ENCODE measurements around the gene UHRF1.
"Not testable (repeated sequence)": the region's sequence is repeated elsewhere in the genome, so short reads cannot be mapped to it uniquely, and the experiment has no call there.

The UHRF1 gene

DNA sequence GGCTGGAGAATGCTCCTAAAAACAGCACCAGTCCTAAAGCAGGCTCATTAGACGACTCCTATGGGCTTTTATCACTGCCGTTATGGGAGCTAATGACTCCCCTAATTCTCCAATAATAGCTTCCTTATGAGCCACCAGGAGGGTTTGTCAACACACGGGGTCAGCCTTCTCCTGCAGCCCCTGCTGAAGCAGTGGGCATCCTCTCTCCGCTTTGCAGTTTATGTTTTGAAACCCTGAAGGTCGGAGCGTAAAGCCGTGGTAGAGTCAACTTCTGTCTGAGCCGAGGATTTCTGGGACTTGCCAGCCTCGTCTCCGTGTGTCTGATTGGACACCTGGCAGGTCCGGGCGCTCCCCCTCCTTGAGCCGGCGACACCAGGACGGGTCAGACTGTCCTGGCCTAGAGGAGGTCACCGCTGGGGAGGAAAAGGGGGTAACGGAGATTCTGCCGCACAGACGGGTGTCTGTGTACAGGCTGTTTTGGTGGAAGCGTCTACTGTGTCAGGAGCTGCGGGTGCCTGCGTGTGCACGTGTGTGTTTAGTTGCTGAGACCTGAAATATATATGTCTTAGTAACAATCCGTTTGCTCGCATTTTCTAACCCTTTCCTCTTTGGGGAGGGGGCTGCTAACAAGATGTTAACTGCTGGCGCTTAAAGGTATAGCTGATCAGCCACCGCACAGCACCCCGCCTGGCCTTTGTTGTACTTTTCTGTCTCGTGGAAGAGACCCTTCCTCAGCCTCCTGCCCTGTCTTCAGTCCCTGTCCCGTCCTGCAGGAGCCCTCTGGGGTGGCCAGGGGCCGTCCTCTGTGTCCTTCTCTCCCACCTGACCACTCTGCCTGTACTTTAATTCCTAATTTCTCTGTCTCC, 61.5 kb downstream of the UHRF1 start:
- in situ Hi-C loops (cut with HindIII; ENCODE audit: low sequenced_read_pairs): no loop called here

DNA sequence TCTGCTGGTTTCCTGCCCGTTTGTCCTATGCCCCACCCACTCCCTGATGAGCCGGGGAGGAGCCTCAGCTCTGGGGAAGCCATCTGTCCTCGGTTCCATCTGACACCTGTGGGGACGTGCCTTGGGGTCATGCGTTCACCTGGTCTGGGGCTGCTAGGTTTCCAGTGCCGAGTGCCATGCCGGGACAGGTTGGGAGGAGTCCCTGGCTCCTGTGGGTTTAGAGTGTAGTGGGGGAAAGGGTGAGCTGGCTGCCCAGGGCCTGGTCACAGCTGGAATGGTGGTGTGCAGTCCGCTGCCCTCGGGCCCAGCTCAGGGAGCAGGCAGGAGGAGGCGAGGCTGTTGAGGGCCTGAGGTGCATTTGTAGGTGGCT, 62.1 kb downstream of the UHRF1 start:
- in situ Hi-C loops (cut with HindIII; ENCODE audit: low sequenced_read_pairs): no loop called here

GRCh38 chr19:4971816-4972495, 62.7 kb downstream of the UHRF1 start:
- in situ Hi-C loops (cut with HindIII; ENCODE audit: low sequenced_read_pairs): no loop called here

GRCh38 chr19:4972509-4973230, 63.4 kb downstream of the UHRF1 start:
- in situ Hi-C loops (cut with HindIII; ENCODE audit: low sequenced_read_pairs): no loop called here

GRCh38 chr19:4974880-4975469, 65.7 kb downstream of the UHRF1 start:
- in situ Hi-C loops (cut with HindIII; ENCODE audit: low sequenced_read_pairs): no loop called here

GRCh38 chr19:4975601-4976000, 66.3 kb downstream of the UHRF1 start:
- in situ Hi-C loops (cut with HindIII; ENCODE audit: low sequenced_read_pairs): not testable (repeated sequence)

- in situ Hi-C loops (cut with HindIII; ENCODE audit: low sequenced_read_pairs): no loop called here
Measured at GRCh38 chr19:4976401-4977298, 67.3 kb downstream of the UHRF1 start.

DNA sequence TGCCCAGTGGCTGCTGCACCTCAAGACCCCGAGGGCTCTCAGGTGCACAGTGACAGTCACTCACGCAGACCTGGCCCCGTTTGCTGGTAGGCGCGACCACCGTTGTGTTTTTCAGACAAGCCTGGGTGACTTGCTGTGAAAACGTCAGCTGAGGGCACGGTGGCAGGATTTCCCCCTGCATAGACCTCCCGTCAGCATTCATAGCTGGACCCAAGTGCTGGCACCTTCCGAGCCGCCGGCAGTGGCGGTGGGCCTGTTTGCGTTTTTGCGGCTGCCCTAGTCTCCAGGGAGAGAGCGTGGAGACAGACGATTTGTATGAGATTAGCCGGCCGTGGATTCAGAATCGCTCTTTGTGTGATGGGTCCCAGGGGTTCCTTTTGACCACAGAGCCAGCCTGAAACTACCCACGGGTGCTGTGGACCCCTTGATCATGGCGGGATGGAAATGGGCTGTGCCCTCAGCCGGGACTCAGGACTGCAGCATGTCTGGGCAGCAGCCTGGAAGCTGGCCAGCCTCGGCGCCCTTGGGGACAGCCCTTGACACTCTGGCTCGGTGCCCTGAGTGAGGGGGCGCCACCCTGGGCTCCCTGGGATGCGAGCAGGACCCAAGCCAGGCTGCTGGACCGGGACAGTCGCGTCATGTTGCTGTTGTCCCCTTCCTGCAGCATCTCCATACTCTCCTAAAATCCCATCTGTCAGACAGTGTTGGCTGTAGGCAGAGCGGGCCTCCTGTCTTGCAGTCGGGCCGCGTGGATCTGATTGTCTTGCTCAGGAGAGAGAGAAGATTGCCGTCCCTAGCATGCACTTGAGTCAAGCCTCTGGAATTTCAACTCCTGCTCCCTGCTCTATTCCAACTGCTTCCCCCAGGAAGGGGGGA, 68.2 kb downstream of the UHRF1 start:
- in situ Hi-C loops (cut with HindIII; ENCODE audit: low sequenced_read_pairs): no loop called here

DNA sequence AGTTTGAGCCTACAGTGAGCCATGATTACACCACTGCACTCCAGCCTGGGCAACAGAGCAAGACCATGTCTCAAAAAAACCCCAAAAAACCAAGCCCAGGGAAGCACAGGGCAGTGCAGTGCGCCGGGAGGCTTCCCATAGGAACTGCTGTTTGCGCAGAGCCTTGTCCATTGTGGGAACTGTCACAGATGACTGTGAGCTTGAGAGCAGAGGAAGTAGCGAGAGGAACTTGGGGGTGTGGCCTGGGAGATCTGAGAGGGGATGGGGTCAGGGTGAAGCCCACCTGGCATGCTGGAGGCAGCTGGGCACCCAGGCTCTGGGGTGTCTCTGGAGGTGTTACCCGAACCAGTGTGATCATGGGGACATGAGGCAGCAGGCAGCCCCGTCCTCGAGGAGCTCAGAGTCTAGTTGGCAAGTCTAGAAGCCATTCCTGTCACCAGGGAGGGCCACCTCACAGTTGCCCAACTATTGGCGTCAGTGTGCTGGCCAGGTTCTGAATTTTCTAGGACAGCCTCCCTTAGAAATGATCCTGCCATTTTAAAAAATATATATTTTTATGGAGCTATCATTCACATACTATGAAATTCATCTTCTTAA, 70.0 kb downstream of the UHRF1 start:
- in situ Hi-C loops (cut with HindIII; ENCODE audit: low sequenced_read_pairs): no loop called here

- in situ Hi-C loops (cut with HindIII; ENCODE audit: low sequenced_read_pairs): no loop called here
Measured at GRCh38 chr19:4980067-4980466, 70.8 kb downstream of the UHRF1 start.

- in situ Hi-C loops (cut with HindIII; ENCODE audit: low sequenced_read_pairs): no loop called here
Measured at GRCh38 chr19:4980838-4981680, 71.8 kb downstream of the UHRF1 start.

GRCh38 chr19:4981681-4981958, 72.3 kb downstream of the UHRF1 start:
- in situ Hi-C loops (cut with HindIII; ENCODE audit: low sequenced_read_pairs): no loop called here

DNA sequence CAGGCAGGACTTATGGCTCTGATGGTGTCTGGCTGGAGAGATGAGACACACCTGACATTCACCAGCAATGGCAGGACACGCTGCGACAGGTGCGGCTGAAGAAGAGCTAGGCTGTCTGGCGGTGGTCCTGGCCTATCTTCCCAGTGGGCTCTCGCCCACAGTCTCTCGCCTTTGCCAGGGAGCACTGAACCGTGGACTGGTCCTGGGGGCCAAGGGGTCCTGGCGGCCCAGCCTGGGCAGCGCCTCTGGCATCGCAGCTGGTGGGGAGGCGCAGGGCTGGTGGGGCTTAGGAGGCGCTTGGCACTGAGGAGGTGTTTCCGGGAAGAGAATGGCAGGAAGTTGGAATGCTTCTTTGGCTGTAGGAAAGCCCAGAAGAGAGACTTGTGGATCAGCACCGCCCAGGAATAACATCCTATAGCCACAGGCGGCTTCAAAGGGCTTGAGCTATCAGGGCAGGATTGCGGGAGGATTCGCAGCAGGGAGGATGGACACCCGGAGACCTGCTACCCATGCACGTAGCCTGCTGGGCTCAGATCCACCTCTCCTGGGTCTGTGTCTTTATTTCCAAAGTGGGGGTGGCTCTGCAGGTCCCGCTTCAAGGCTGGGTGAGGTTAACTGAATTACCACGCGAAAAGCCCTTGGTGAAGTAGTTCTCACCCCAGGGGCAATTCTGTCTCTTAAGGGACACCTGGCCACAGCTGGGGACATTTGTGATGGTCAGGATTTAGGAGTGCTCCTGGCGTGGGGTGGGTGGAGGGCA, 74.2 kb downstream of the UHRF1 start:
- in situ Hi-C loops (cut with HindIII; ENCODE audit: low sequenced_read_pairs): no loop called here

DNA sequence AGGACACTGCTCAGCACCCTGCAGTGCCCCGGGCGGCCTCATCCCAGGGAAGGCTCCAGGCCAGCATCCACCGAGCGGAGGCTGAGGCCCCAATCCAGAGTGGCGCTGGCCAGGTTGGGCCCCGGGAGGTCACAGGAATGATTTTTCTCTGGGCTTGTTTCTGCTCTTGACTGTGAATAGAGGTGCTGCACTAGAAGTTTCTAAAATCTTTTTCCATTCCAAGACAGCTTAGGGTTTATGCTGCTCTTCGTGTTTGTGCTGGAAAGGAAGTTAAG, 74.7 kb downstream of the UHRF1 start:
- in situ Hi-C loops (cut with HindIII; ENCODE audit: low sequenced_read_pairs): no loop called here

GRCh38 chr19:4984438-4984990, 75.2 kb downstream of the UHRF1 start:
- in situ Hi-C loops (cut with HindIII; ENCODE audit: low sequenced_read_pairs): no loop called here

DNA sequence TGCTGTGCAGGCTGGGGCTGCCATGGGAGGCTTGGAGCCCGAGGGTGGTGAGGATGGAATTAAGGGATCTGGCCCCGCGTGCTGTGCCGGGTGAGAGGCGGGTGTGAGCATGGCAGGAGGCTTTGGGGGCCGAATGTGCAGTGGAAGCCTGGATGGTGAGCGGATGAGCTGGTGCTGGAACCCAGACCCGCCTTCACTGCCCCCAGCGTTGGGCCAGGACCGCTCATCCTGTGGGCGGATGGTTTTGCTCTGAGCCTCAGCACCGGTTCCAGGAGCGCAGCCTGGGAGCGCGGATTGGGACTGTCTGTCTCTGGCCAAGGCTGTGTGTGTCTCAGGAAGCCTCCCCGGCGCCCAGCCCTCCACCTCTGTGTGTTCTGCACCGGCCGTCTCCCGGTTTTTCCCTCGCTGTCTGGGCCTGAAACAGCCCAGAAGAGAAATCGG, 76.3 kb downstream of the UHRF1 start:
- in situ Hi-C loops (cut with HindIII; ENCODE audit: low sequenced_read_pairs): loop anchor here (5.0 kb wide), 2 partner anchors 53 to 272 kb away; no protein-coding TSS in a partner anchor

- in situ Hi-C loops (cut with HindIII; ENCODE audit: low sequenced_read_pairs): loop anchor here (5.0 kb wide), 2 partner anchors 54 to 271 kb away; no protein-coding TSS in a partner anchor
Measured at GRCh38 chr19:4986056-4986455, 76.8 kb downstream of the UHRF1 start.

Measured in endothelial cell of hepatic sinusoid (primary cell).